ENCODE results near the gene IFT122.

Gene IFT122

GRCh38 chr3:129469026-129469425 lies 29.0 kb downstream of the IFT122 start:
- Histone ChIP-seq H3K27me3 (replicated peaks; ENCODE audit: control insufficient read depth, insufficient read depth, low read length) (no peaks in the 10 kb centered on the region), H3K4me3 (replicated peaks; ENCODE audit: low read depth, low read length) (no peak overlapping the region), H3K36me3 (ENCODE audit: control insufficient read depth, insufficient read depth, low read length) (no peaks in the 10 kb centered on the region; the same call in 1 of the 2 replicates)
- no peak for TF ChIP-seq CTCF (IDR thresholded peaks at IDR 0.05; ENCODE audit: insufficient read depth, low read length, poor library complexity, severe bottlenecking)
- no peak for DNase-seq (ENCODE audit: extremely low read depth, insufficient read length)

GRCh38 chr3:129470861-129471260 lies 30.8 kb downstream of the IFT122 start:
- H3K36me3 ChIP-seq (ENCODE audit: control insufficient read depth, insufficient read depth, low read length): no peaks in the 10 kb centered on the region; the same call in 1 of the 2 replicates
- no peak overlapping the region for H3K4me3 ChIP-seq (replicated peaks; ENCODE audit: low read depth, low read length)
- no peak for DNase-seq (ENCODE audit: extremely low read depth, insufficient read length)
- no peak for TF ChIP-seq CTCF (IDR thresholded peaks at IDR 0.05; ENCODE audit: insufficient read depth, low read length, poor library complexity, severe bottlenecking)
- H3K27me3 ChIP-seq (replicated peaks; ENCODE audit: control insufficient read depth, insufficient read depth, low read length): no peaks in the 10 kb centered on the region

GRCh38 chr3:129473067-129473768 lies 33.2 kb downstream of the IFT122 start:
- no peak for TF ChIP-seq CTCF (IDR thresholded peaks at IDR 0.05; ENCODE audit: insufficient read depth, low read length, poor library complexity, severe bottlenecking)
- no peaks in the 10 kb centered on the region for H3K27me3 ChIP-seq (replicated peaks; ENCODE audit: control insufficient read depth, insufficient read depth, low read length)
- no peak for DNase-seq (ENCODE audit: extremely low read depth, insufficient read length)
- no peaks in the 10 kb centered on the region; the same call in 1 of the 2 replicates for H3K36me3 ChIP-seq (ENCODE audit: control insufficient read depth, insufficient read depth, low read length)
- no peak overlapping the region for H3K4me3 ChIP-seq (replicated peaks; ENCODE audit: low read depth, low read length)

- DNase-seq (ENCODE audit: extremely low read depth, insufficient read length): no peak
- no peak for TF ChIP-seq CTCF (IDR thresholded peaks at IDR 0.05; ENCODE audit: insufficient read depth, low read length, poor library complexity, severe bottlenecking)
- no peaks in the 10 kb centered on the region for H3K27me3 ChIP-seq (replicated peaks; ENCODE audit: control insufficient read depth, insufficient read depth, low read length)
- no peak overlapping the region for H3K4me3 ChIP-seq (replicated peaks; ENCODE audit: low read depth, low read length)
- no peaks in the 10 kb centered on the region; the same call in 1 of the 2 replicates for H3K36me3 ChIP-seq (ENCODE audit: control insufficient read depth, insufficient read depth, low read length)
Observed at GRCh38 chr3:129473769-129474152, 33.7 kb downstream of the IFT122 start.

GRCh38 chr3:129474984-129475804 lies 35.2 kb downstream of the IFT122 start:
- Histone ChIP-seq H3K36me3 (ENCODE audit: control insufficient read depth, insufficient read depth, low read length) (peaks cover 3% of the 10 kb centered on the region; the same call in 1 of the 2 replicates), H3K27me3 (replicated peaks; ENCODE audit: control insufficient read depth, insufficient read depth, low read length) (no peaks in the 10 kb centered on the region), H3K4me3 (replicated peaks; ENCODE audit: low read depth, low read length) (no peak overlapping the region)
- no peak for DNase-seq (ENCODE audit: extremely low read depth, insufficient read length)
- TF ChIP-seq CTCF (IDR thresholded peaks at IDR 0.05; ENCODE audit: insufficient read depth, low read length, poor library complexity, severe bottlenecking): no peak
